GM21423 (cell line): Measurements from ENCODE around the gene PLA2G2F.

Source experiments
- ATAC-seq: cut with Tn5 transposase; IDR thresholded peaks from one replicate; pipeline ENCODE4 v1.9.1; 2021; ENCODE audit warnings: mild to moderate bottlenecking, moderate library complexity; ENCODE audit not compliant: unreplicated experiment

PLA2G2F gene

GRCh38 chr1:20138961-20139550 is at the start of gene PLA2G2F:
Gene PLA2G2F, plus strand, starts transcription at chr1:20139323. Its CDS starts 105 bp downstream, at chr1:20139428.
- ATAC-seq = no peak

- no peak for ATAC-seq
Measured at GRCh38 chr1:20089328-20090077, 49.6 kb upstream of the PLA2G2F start.

- ATAC-seq = no peak
Measured at GRCh38 chr1:20090119-20090518, 49.0 kb upstream of the PLA2G2F start.

GRCh38 chr1:20090641-20091040 is 48.5 kb upstream of the PLA2G2F start:
- no peak for ATAC-seq

GRCh38 chr1:20093303-20093702 is 45.8 kb upstream of the PLA2G2F start:
- ATAC-seq = no peak

GRCh38 chr1:20093940-20094391 is 45.2 kb upstream of the PLA2G2F start:
- ATAC-seq = no peak

GRCh38 chr1:20095564-20096434 is 43.3 kb upstream of the PLA2G2F start:
- no peak for ATAC-seq

- ATAC-seq = no peak
Measured at GRCh38 chr1:20096840-20097447, 42.2 kb upstream of the PLA2G2F start.

- no peak for ATAC-seq
Measured at GRCh38 chr1:20099533-20099932, 39.6 kb upstream of the PLA2G2F start.

GRCh38 chr1:20100632-20101355 is 38.3 kb upstream of the PLA2G2F start:
- no peak for ATAC-seq

- ATAC-seq = no peak
Measured at GRCh38 chr1:20102875-20103274, 36.2 kb upstream of the PLA2G2F start.

GRCh38 chr1:20105856-20106255 is 33.3 kb upstream of the PLA2G2F start:
- ATAC-seq = no peak

GRCh38 chr1:20107351-20107750 is 31.8 kb upstream of the PLA2G2F start:
- no peak for ATAC-seq

GRCh38 chr1:20107796-20108195 is 31.3 kb upstream of the PLA2G2F start:
- no peak for ATAC-seq

GRCh38 chr1:20108366-20109123 is 30.6 kb upstream of the PLA2G2F start:
- no peak for ATAC-seq

- ATAC-seq = no peak
Measured at GRCh38 chr1:20109223-20109856, 29.8 kb upstream of the PLA2G2F start.

- no peak for ATAC-seq
Measured at GRCh38 chr1:20110679-20111078, 28.4 kb upstream of the PLA2G2F start.

GRCh38 chr1:20111452-20111851 is 27.7 kb upstream of the PLA2G2F start:
- ATAC-seq = no peak

- no peak for ATAC-seq
Measured at GRCh38 chr1:20112279-20113000, 26.7 kb upstream of the PLA2G2F start.
